CD4-positive, alpha-beta T cell (primary cell): ENCODE data around the gene PLEKHM2. TPM values are rescaled to one million over a fixed set of nuclear protein-coding genes. Genes with fewer than 3 reads are reported as not detected.
"Not testable (repeated sequence)": the region's sequence is repeated elsewhere in the genome, so short reads cannot be mapped to it uniquely, and the experiment has no call there.

Source experiments
- ATAC-seq: fragments of 200-7000 bp; cut with Tn5 transposase; one replicate; pipeline ENCODE4 v1.10.0; 2022; ENCODE audit warnings: mild to moderate bottlenecking; ENCODE audit not compliant: poor library complexity
- CTCF ChIA-PET: fragments of 350-600 bp; sonication (Branson Sonifier 250); formaldehyde crosslinking; loops from one replicate; lab custom pipeline; 2021; ENCODE audit warnings: antibody characterized with exemption, inconsistent platforms; lab: Charles Lee
- POLR2A ChIA-PET: fragments of 350-600 bp; sonication (Branson Sonifier 250); formaldehyde crosslinking; loops from one replicate; lab custom pipeline; 2021; ENCODE audit warnings: antibody characterized with exemption, inconsistent platforms; lab: Charles Lee
- DNase-seq, 14 experiments: peaks; one replicate each; pipeline ENCODE4 v3.0.0-alpha.2; 2013 to 2020; ENCODE audit warnings: mixed read lengths in 2 of 14
- H3K27ac ChIP-seq, 2 donors: one replicate each; pipeline versions ENCODE4 v1.5.1 to v1.7.0; 2013; ENCODE audit warnings: low read length in 2 of 2, low read depth in 1 of 2, mild to moderate bottlenecking in 1 of 2
- H3K27me3 ChIP-seq, 2 experiments: 1 replicate in 1 of 2; 2 replicates in 1 of 2; pipeline versions ENCODE4 v1.6.1 to v1.7.0; 2013; ENCODE audit warnings: low read length in 2 of 2, control low read depth in 1 of 2, mild to moderate bottlenecking in 1 of 2, moderate library complexity in 1 of 2; ENCODE audit not compliant: insufficient read depth in 2 of 2, control insufficient read depth in 1 of 2
- H3K36me3 ChIP-seq: one replicate; pipeline ENCODE4 v1.6.1; 2013; ENCODE audit warnings: low read length, control low read depth; ENCODE audit not compliant: insufficient read depth
- H3K4me1 ChIP-seq: one replicate; pipeline ENCODE4 v1.6.1; 2013; ENCODE audit warnings: low read length, control low read depth; ENCODE audit not compliant: insufficient read depth
- H3K4me3 ChIP-seq: one replicate; pipeline ENCODE4 v1.5.1; 2013; ENCODE audit warnings: mild to moderate bottlenecking, low read length, moderate library complexity
- H3K9me3 ChIP-seq, 2 experiments: 1 replicate in 1 of 2; 2 replicates in 1 of 2; pipeline versions ENCODE4 v1.6.1 to v1.7.0; 2013; ENCODE audit warnings: low read length in 2 of 2, mild to moderate bottlenecking in 2 of 2, control low read depth in 1 of 2, moderate library complexity in 1 of 2; ENCODE audit not compliant: control insufficient read depth in 1 of 2, insufficient read depth in 1 of 2
- H3K27ac Mint-ChIP-seq: one replicate; pipeline ENCODE4 v1.8.0; 2020; ENCODE audit warnings: mixed read lengths
- H3K27me3 Mint-ChIP-seq: one replicate; pipeline ENCODE4 v1.8.0; 2021; ENCODE audit warnings: mixed read lengths
- H3K36me3 Mint-ChIP-seq: one replicate; pipeline ENCODE4 v1.8.0; 2021; ENCODE audit warnings: low read depth, mixed read lengths
- H3K4me1 Mint-ChIP-seq: one replicate; pipeline ENCODE4 v1.8.0; 2021; ENCODE audit warnings: low read depth, mixed read lengths
- H3K4me3 Mint-ChIP-seq: one replicate; pipeline ENCODE4 v1.8.0; 2020; ENCODE audit warnings: mild to moderate bottlenecking, mixed read lengths
- H3K9me3 Mint-ChIP-seq: one replicate; pipeline ENCODE4 v1.8.0; 2020; ENCODE audit warnings: mixed read lengths
- intact Hi-C, 2 experiments: fragments of 100-400 bp; cut with DNase I in 1 of 2; cut with micrococcal nuclease in 1 of 2; formaldehyde crosslinking; loops; one replicate each; pipeline versions ENCODE4 v1.15.1 to v1.9.0; 2023 to 2025; cut with DNase I, micrococcal nuclease
- total RNA-seq, 174 experiments: library from RNA in 2 of 174; stranded (reverse) in 2 of 174; gene quantifications; one replicate each; pipeline ENCODE4 v1.2.3 and lab custom pipeline; 2021 to 2026
- TF ChIP-seq, protein P1 (sequence below): fragments of 200-600 bp; IDR thresholded peaks from one replicate; pipeline ENCODE4 v1.8.0; 2022; ENCODE audit warnings: antibody characterized with exemption, mild to moderate bottlenecking

The PLEKHM2 gene
- total RNA-seq, 2 experiments from 2014 or later: 77.5 to 82.0 TPM

GRCh38 chr1:15649937-15650336 lies 34.2 kb upstream of the PLEKHM2 start:
- Histone ChIP-seq H3K36me3 (peaks cover 68% of the 10 kb centered on the region), H3K27ac (no peak overlapping the region), H3K4me1 (no peaks in the 10 kb centered on the region), H3K9me3 (no peaks in the 10 kb centered on the region), H3K4me3 (no peak overlapping the region), H3K27me3 (no peaks in the 10 kb centered on the region)
- Mint-ChIP-seq H3K9me3 (no peaks in the 10 kb centered on the region), H3K4me1 (peaks cover 13% of the 10 kb centered on the region), H3K27ac (no peak overlapping the region), H3K4me3 (no peak overlapping the region), H3K36me3 (peaks cover 86% of the 10 kb centered on the region), H3K27me3 (no peaks in the 10 kb centered on the region)
- ChIA-PET POLR2A (no interaction called here), CTCF (no interaction called here)
- DNase-seq (no peak), ATAC-seq (no peak)
- intact Hi-C loops: no loop called here
- TF ChIP-seq, protein P1, sequence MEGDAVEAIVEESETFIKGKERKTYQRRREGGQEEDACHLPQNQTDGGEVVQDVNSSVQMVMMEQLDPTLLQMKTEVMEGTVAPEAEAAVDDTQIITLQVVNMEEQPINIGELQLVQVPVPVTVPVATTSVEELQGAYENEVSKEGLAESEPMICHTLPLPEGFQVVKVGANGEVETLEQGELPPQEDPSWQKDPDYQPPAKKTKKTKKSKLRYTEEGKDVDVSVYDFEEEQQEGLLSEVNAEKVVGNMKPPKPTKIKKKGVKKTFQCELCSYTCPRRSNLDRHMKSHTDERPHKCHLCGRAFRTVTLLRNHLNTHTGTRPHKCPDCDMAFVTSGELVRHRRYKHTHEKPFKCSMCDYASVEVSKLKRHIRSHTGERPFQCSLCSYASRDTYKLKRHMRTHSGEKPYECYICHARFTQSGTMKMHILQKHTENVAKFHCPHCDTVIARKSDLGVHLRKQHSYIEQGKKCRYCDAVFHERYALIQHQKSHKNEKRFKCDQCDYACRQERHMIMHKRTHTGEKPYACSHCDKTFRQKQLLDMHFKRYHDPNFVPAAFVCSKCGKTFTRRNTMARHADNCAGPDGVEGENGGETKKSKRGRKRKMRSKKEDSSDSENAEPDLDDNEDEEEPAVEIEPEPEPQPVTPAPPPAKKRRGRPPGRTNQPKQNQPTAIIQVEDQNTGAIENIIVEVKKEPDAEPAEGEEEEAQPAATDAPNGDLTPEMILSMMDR: no peak

DNA sequence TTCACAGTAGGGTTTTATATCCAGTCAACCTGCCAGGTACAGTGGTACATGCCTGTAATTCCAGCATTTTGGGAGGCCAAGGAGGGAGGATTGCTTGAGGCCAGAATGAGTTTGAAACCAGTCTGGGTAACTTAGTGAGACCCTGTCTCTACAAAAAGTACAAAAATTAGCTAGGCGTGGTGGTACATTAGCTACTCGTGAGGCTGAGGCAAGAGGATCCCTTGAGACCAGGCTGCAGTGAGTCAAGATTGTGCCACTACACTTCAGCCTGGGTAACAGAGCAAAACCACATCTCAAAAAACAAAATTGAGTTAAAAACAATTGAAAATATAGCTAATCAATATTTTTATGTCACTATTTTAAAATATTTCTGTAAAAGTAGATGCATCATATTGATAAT lies 33.7 kb upstream of the PLEKHM2 start:
- Histone ChIP-seq H3K4me1 (no peaks in the 10 kb centered on the region), H3K36me3 (peaks cover 63% of the 10 kb centered on the region), H3K27ac (no peak overlapping the region), H3K4me3 (no peak overlapping the region), H3K27me3 (no peaks in the 10 kb centered on the region), H3K9me3 (no peaks in the 10 kb centered on the region)
- TF ChIP-seq, protein P1: no peak
- no peak overlapping the region for H3K27ac Mint-ChIP-seq
- no peaks in the 10 kb centered on the region for H3K9me3 Mint-ChIP-seq
- H3K27me3 Mint-ChIP-seq: no peaks in the 10 kb centered on the region
- DNase-seq (no peak), ATAC-seq (no peak)
- peaks cover 9% of the 10 kb centered on the region for H3K4me1 Mint-ChIP-seq
- POLR2A ChIA-PET: no interaction called here
- CTCF ChIA-PET: no interaction called here
- no peak overlapping the region for H3K4me3 Mint-ChIP-seq
- intact Hi-C loops: no loop called here
- H3K36me3 Mint-ChIP-seq: peaks cover 85% of the 10 kb centered on the region

DNA sequence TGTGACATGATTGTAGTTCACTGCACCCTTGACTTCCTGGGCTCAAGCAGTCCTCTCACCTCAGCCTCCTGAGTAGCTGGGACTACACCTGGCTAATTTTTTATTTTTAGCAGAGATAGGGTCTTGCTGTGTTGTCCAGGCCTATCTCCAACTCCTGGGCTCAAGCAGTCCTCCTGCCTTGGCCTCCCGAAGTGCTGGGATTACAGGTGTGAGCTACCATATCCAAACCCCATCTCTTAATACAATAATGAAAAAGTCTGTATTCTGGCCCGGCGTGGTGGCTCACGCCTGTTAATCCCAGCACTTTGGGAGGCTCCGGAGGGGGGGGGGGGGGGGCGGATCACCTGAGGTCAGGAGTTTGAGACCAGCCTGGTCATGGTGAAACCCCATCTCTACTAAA lies 32.0 kb upstream of the PLEKHM2 start:
- H3K27me3 Mint-ChIP-seq, H3K27ac ChIP-seq, H3K4me3 Mint-ChIP-seq, ATAC-seq, H3K27me3 ChIP-seq, DNase-seq, H3K4me1 ChIP-seq, CTCF ChIA-PET, H3K4me3 ChIP-seq, intact Hi-C loops, H3K27ac Mint-ChIP-seq, H3K4me1 Mint-ChIP-seq, POLR2A ChIA-PET, H3K9me3 ChIP-seq, H3K9me3 Mint-ChIP-seq: not testable (repeated sequence)
- peaks cover 84% of the 10 kb centered on the region for H3K36me3 Mint-ChIP-seq
- H3K36me3 ChIP-seq: peaks cover 71% of the 10 kb centered on the region

- Mint-ChIP-seq H3K36me3 (peaks cover 80% of the 10 kb centered on the region), H3K4me1 (no peaks in the 10 kb centered on the region), H3K27me3 (no peaks in the 10 kb centered on the region), H3K4me3 (no peak overlapping the region), H3K27ac (no peak overlapping the region), H3K9me3 (no peaks in the 10 kb centered on the region)
- POLR2A ChIA-PET: interaction anchor here (1.5 kb wide), 1 partner anchor 31 kb away, joined by 5 read pairs; the partner anchor contains the start of gene PLEKHM2
- H3K4me1 ChIP-seq: no peaks in the 10 kb centered on the region
- H3K4me3 ChIP-seq: no peak overlapping the region
- peaks cover 68% of the 10 kb centered on the region for H3K36me3 ChIP-seq
- CTCF ChIA-PET: interaction anchor here (0.8 to 0.9 kb wide), 2 partner anchors 12 to 22 kb away, joined by 3 to 4 read pairs; no protein-coding TSS in a partner anchor
- no peaks in the 10 kb centered on the region for H3K27me3 ChIP-seq
- DNase-seq: no peak
- no peaks in the 10 kb centered on the region for H3K9me3 ChIP-seq
- TF ChIP-seq, protein P1: no peak
- no peak for ATAC-seq
- H3K27ac ChIP-seq: no peak overlapping the region
- intact Hi-C loops: no loop called here
Measured at GRCh38 chr1:15654091-15654690, 29.9 kb upstream of the PLEKHM2 start.
